HG02885 (cell line): Measurements from ENCODE around the gene LINGO3.
A peak's percentile ranks its signal among the peaks of the same experiment; 100 is the strongest.

Experiments
- ATAC-seq: cut with Tn5 transposase; IDR thresholded peaks from one replicate; pipeline ENCODE4 v1.9.1; 2021; ENCODE audit warnings: mild to moderate bottlenecking; ENCODE audit not compliant: unreplicated experiment, poor library complexity

LINGO3 gene

DNA sequence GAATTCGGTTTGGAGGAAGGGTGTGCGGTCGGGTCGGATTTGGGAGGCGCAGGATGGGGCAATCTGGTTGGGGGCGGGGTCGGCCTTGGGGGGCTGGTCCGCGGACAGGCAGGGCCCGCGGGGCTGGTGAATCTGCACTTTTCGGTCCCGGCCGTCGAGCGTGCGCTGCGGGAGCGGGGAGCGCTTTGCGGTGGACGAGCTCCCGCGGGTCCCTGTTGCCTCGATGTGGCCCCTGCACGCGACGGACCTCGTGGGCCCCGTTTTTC is 37.9 kb downstream of the LINGO3 start:
- ATAC-seq, result no peak

DNA sequence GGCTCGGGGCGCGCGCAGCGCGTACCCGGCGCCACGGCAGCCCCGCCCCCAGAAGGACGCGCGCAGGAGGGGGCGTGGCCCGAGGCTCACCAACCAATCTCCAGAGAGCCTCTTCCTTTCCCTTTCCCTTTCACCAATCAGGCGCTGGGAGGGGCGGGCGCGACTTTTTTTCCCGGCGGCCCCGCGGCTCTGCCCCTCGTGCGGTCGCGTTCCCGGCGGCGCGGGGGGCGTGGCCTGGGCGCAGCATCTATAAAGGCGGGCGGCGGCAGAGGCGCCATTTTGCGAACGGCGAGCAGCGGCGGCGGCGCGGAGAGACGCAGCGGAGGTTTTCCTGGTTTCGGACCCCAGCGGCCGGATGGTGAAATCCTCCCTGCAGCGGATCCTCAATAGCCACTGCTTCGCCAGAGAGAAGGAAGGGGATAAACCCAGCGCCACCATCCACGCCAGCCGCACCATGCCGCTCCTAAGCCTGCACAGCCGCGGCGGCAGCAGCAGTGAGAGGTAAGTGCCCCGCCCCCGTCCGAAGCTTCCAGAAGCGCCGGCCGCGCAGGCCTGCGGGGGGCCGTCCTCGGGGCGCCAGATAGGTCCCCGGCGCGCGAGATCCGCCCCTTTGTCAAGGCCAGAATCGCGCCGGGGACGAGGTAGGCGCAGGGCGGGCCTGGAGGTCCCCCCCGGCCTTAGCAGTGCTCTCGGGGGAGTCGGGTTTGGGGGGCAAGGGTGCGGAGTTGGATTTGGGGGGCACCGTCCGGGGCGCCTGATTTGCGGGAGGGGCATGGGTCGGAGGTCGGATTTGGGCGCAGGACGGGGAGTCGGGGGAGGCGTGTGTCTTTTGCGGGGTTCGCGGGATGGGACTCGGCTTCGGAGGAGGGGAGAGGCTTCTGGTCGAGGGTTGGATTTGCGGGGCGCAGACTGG is 38.5 kb downstream of the LINGO3 start:
- ATAC-seq, result peak; percentile 74

DNA sequence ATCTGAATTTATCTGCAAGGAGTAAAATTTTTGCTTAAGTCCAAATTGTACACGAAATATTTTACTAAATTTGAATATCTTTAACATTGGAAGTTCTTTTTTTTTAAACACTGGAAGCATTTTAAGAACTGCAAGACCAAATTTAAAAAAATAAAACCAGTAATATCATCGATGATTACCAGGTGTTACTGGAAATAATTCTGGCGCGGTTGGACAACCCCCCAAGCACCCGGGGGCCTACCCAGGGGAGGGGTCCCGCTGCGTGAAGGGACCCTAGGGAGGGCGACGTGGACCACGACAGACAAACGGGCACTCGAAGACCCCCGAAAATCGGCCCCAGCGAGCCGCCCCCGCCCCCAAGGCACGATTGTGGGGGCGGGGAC is 39.1 kb downstream of the LINGO3 start:
- ATAC-seq, result no peak

DNA sequence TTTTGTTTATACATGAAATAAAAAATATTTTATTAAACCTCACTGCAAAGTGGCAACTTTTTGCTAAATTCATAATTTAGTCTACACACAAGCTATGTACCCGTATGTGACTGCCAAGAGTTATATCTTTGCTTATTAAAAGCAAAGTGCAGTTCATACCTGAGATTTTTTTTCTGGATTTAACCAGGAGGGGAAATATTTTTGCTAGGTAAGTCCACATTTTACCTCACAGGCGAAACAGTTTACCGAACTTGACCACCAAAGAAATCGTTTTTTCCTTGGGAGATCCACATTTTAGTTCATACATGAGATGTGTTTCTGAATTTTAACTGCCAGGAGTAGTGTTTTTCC is 39.5 kb downstream of the LINGO3 start:
- ATAC-seq, result no peak

DNA sequence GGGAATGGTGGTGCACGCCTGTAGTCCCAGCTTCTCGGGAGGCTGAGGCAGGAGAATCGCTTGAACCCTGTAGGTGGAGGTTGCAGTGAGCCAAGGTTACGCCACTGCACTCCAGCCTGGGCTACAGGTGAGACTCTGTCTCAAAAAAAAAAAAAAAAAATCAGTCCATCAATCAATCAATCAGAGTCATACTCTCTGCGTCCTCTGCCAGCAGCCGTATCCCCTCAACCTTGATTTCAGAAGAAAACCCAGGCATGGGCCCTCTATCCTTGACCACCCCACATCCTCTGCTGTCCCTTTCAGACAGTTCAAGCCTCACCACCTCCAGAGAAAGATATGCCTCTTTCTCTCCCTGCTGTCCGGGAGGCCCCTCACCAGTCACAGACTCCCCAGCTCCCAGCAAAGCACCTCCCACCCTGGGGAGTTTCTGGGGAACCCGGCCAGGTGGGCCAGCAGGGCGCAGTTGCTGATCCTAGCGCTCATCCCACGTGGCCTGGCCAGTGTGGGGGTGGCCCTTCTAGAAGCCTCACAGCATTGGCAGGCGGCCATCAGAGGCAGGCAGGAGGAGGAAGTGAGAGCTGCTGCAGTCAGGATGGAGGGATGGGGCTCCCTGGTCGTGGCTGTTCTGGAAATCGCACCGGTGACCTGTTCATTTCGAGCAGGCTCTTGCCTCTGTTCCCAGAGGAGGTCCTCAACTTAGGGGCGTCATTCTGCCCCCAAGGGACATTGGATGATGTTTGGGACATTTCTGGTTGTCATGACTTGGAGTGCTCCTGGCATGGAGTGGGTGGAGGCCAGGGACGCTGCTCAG is 41.6 kb downstream of the LINGO3 start:
- ATAC-seq, result peak; percentile 26

DNA sequence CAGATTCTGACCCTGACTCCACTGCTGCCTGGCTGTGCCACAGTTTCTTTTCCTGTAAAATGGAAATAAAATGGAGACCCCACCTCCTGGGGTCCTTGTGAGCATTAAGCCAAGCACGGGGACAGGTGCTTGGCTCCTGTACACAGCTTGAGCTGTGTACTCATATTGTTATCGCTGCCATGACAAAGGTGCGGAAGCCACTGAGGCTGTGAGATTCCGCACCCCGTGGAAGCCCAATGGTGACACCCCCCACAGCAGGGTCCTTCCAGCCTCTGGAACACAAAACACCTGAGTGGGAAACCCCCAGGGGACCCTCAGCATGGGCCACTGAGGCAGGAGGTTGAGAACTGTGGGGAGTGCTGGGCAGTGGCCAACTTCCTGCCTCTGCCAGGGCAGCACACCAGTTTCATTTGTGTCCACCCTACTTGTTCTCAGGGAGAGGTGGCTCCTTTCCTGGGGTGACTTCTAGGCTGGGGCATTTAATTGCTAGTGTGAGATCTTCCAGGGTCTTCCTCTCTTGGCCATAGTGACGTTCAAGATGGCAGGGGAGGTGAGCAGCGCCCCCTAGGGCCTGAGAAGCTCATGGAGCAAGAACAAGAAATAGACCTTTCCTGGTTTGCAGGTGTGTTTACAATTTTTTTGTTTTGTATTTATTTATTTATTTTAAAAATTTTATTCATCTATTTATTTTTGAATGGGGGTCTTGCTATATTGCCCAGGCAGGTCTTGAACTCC is 46.3 kb downstream of the LINGO3 start:
- ATAC-seq, result no peak

DNA sequence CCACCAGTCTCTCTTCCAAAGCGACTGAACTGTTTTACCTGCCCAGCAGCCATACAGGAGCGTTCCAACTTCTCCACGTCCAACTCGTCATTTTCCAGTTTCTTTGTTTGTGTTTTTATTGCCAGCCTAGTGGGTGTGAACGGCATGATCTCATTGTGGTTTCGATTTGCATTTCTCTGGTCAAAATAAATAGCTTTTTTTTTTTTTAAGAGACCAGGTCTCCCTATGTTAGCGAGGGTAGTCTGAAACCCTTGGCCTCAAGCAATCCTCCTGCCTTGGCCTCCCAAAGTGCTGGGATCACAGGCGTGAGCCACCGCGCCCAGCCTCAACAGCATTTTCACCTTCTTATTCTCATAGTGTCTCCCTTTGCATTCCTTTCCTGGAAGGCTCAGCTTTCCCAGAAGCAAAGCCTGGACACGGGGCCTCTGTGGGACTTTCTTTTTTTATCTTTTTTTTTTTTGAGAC is 47.6 kb downstream of the LINGO3 start:
- ATAC-seq, result no peak

DNA sequence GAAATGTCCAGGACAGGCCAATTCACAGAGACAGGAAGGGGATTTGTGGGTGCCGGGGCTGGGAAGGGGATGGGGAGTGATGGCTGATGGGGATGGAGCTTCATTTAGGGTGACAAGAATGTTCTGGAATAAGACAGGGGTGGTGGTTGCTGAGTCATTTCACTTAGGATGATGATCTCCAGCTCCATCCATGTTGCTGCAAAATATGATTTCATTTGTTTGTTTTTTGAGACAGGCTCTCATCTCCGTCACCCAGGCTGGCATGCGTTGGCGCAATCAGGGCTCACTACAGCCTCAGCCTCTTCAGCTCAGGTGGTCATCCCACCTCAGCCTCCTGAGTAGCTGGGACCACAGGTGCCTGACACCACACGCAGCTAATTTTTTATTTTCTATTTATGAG is 48.6 kb downstream of the LINGO3 start:
- ATAC-seq, result no peak
